ENCODE data around the gene ITPK1.

DNA sequence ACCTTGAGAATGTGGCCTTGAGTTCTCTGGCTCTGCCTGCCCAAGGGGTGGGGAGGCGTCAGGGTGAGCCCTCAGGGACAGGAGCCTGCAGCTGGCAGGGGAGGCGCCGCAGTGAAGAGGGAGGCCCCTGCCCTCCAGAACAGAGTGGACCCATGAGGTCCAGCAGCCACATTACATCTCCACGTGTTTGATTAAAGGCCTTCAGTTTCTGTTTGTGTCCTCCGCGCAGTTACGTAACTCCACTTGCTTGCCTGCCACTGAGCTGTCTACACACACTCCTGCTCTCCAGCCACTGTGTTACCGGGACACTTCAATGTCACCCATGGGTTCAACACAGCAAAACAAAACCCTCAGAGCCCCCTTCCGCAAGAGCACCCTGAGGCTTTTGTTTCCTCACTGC is 122.4 kb downstream of the ITPK1 start:
- TF ChIP-seq EZH2phosphoT487 (IDR thresholded peaks at IDR 0.05; ENCODE audit: insufficient read depth, low read depth) (no peak), EZH2 (IDR thresholded peaks at IDR 0.05; ENCODE audit: insufficient read depth, poor library complexity, severe bottlenecking) (no peak)

Measured in GM23248 (cell line).